ENCODE data around the gene CD226.

Gene CD226

DNA sequence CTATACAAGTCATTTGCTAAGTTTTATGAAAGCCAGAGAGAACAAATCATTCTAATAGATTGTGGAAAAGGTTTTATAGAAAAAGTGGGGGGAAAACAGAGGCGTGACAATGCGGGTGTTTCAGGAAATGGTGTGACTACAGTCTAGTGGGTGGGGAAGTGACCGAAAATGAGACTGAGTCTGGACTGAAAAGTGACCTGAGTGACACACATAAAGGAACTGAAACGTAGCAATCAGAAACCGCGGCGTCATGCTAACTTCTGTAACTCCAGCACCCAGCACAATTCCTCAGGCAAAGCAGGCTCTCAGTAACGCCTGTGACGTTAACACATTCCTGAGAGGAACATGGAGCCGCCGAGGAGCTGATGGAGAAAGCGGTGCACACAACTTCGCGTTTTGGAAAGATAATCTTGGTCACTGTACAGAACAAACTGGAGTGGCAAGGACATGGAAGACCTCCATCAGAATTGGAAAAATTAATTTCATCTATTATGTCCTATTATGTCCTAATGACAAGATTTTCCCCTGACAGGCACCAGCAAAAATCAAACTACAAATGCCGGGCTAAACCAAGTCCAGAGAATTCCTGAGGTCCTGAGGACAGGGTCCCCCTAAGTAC, 1.4 kb upstream of the CD226 start:
- H3K4me3 ChIP-seq (ENCODE audit: low read length): no peak overlapping the region
- TF ChIP-seq, protein P1, sequence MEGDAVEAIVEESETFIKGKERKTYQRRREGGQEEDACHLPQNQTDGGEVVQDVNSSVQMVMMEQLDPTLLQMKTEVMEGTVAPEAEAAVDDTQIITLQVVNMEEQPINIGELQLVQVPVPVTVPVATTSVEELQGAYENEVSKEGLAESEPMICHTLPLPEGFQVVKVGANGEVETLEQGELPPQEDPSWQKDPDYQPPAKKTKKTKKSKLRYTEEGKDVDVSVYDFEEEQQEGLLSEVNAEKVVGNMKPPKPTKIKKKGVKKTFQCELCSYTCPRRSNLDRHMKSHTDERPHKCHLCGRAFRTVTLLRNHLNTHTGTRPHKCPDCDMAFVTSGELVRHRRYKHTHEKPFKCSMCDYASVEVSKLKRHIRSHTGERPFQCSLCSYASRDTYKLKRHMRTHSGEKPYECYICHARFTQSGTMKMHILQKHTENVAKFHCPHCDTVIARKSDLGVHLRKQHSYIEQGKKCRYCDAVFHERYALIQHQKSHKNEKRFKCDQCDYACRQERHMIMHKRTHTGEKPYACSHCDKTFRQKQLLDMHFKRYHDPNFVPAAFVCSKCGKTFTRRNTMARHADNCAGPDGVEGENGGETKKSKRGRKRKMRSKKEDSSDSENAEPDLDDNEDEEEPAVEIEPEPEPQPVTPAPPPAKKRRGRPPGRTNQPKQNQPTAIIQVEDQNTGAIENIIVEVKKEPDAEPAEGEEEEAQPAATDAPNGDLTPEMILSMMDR (IDR thresholded peaks at IDR 0.05; ENCODE audit: insufficient read depth, low read depth, low read length, missing control alignments): no peak
- no peak for DNase-seq (ENCODE audit: low read depth)

GRCh38 chr18:69948256-69948655, 583 bp upstream of the CD226 start:
- no peak overlapping the region for H3K4me3 ChIP-seq (ENCODE audit: low read length)
- TF ChIP-seq, protein P1 (IDR thresholded peaks at IDR 0.05; ENCODE audit: insufficient read depth, low read depth, low read length, missing control alignments): no peak
- no peak for DNase-seq (ENCODE audit: low read depth)

- no peak overlapping the region for H3K4me3 ChIP-seq (ENCODE audit: low read length)
- TF ChIP-seq, protein P1 (IDR thresholded peaks at IDR 0.05; ENCODE audit: insufficient read depth, low read depth, low read length, missing control alignments): no peak
These were observed 991 bp downstream of the CD226 start for GRCh38 chr18:69946608-69947155.

DNA sequence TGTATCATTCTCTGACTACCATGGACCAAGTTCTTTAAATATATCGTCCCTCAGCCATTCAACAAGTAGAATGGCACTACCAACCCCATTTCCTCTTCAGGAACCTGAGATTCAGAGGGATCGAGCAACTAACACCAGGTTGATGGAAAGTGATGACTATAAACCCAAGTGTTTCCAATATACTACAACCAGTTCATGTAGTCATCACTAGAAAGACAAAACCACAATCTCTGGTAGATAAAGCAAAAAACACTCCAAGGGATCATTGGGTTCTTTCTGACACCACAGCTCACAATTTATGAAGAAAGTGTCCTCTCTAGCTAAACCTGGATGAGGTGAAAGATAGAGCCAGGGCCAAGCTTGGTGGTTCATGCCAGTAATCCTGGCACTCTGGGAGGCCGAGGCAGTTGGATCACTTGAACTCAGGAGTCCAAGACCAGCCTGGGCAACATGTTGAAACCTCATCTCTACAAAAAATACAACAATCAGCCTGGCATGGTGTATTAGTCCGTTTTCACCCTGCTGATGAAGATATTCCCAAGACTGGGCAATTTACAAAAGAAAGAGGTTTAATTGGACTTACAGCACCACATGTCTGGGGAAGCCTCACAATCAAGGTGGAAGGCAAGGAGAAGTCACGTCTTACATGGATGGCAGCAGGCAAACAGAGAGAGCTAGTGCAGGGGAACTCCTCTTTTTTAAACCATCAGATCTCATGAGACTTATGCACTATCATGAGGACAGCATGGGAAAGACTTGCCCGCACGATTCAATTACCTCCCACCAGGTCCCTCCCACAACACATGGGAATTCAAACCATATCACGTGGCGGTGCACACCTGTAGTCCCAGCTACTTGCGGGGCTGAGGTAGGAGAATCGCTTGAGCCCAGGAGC, 2.2 kb downstream of the CD226 start:
- no peak for DNase-seq (ENCODE audit: low read depth)
- TF ChIP-seq, protein P1 (IDR thresholded peaks at IDR 0.05; ENCODE audit: insufficient read depth, low read depth, low read length, missing control alignments): no peak
- H3K4me3 ChIP-seq (ENCODE audit: low read length): no peak overlapping the region

More at GRCh38 chr18:69946608-69947155, 991 bp downstream of the CD226 start:
- DNase-seq (ENCODE audit: low read depth): no peak

GRCh38 chr18:69944436-69944835, 3.2 kb downstream of the CD226 start:
- no peak overlapping the region for H3K4me3 ChIP-seq (ENCODE audit: low read length)
- TF ChIP-seq, protein P1 (IDR thresholded peaks at IDR 0.05; ENCODE audit: insufficient read depth, low read depth, low read length, missing control alignments): no peak
- no peak for DNase-seq (ENCODE audit: low read depth)

GRCh38 chr18:69943021-69943420, 4.7 kb downstream of the CD226 start:
- H3K4me3 ChIP-seq (ENCODE audit: low read length): no peak overlapping the region
- DNase-seq (ENCODE audit: low read depth): no peak
- TF ChIP-seq, protein P1 (IDR thresholded peaks at IDR 0.05; ENCODE audit: insufficient read depth, low read depth, low read length, missing control alignments): no peak

All from epithelial cell of esophagus (primary cell).